Stimulated activated CD4-positive, alpha-beta T cell treated with anti-CD3 and anti-CD28 coated beads, Interleukin-1b, Interleukin-23, amount 100 ng/mL, for 4 hours (primary cell): ENCODE data around the gene LRRC8E.

Experiments
- DNase-seq, 2 donors: peaks; one replicate each; pipeline ENCODE4 v3.0.0-alpha.2; 2020; ENCODE audit warnings: low read depth in 2 of 2

The LRRC8E gene

GRCh38 chr19:7888145-7888825 is at the start of gene LRRC8E:
Gene LRRC8E (plus strand): TSS chr19:7888510. CDS start chr19:7895604, 7,094 bp downstream.
- peak; percentile 26 to 54 for DNase-seq

GRCh38 chr19:7839476-7839875 is 48.8 kb upstream of the LRRC8E start:
- DNase-seq: no peak

GRCh38 chr19:7840629-7841028 is 47.7 kb upstream of the LRRC8E start:
- no peak for DNase-seq

GRCh38 chr19:7841751-7842660 is 46.3 kb upstream of the LRRC8E start:
- DNase-seq: no peak

- no peak for DNase-seq
Measured at GRCh38 chr19:7842661-7843294, 45.5 kb upstream of the LRRC8E start.

GRCh38 chr19:7843521-7843920 is 44.8 kb upstream of the LRRC8E start:
- no peak for DNase-seq

GRCh38 chr19:7844405-7844804 is 43.9 kb upstream of the LRRC8E start:
- no peak for DNase-seq

- DNase-seq: no peak
Measured at GRCh38 chr19:7844951-7845350, 43.4 kb upstream of the LRRC8E start.

- no peak for DNase-seq
Measured at GRCh38 chr19:7845390-7846154, 42.7 kb upstream of the LRRC8E start.

GRCh38 chr19:7846155-7846646 is 42.1 kb upstream of the LRRC8E start:
- no peak for DNase-seq

- no peak for DNase-seq
Measured at GRCh38 chr19:7847664-7848063, 40.6 kb upstream of the LRRC8E start.

- no peak for DNase-seq
Measured at GRCh38 chr19:7848779-7849457, 39.4 kb upstream of the LRRC8E start.

- no peak for DNase-seq
Measured at GRCh38 chr19:7849631-7849999, 38.7 kb upstream of the LRRC8E start.

GRCh38 chr19:7850000-7850813 is 38.1 kb upstream of the LRRC8E start:
- no peak for DNase-seq

- DNase-seq: no peak
Measured at GRCh38 chr19:7850945-7851622, 37.2 kb upstream of the LRRC8E start.

GRCh38 chr19:7851623-7852500 is 36.4 kb upstream of the LRRC8E start:
- no peak for DNase-seq

GRCh38 chr19:7852851-7853769 is 35.2 kb upstream of the LRRC8E start:
- DNase-seq: peak; percentile 48 to 67

- no peak for DNase-seq
Measured at GRCh38 chr19:7853770-7854128, 34.6 kb upstream of the LRRC8E start.
